ENCODE results near the gene SYTL3.

Gene SYTL3

GRCh38 chr6:158680015-158680414, 30.2 kb downstream of the SYTL3 start:
- H3K4me3 ChIP-seq (ENCODE audit: low read length) = no peak overlapping the region
- DNase-seq (ENCODE audit: low read depth) = no peak
- TF ChIP-seq CTCF (IDR thresholded peaks at IDR 0.05; ENCODE audit: insufficient read depth, low read depth, low read length, missing control alignments) = no peak

DNA sequence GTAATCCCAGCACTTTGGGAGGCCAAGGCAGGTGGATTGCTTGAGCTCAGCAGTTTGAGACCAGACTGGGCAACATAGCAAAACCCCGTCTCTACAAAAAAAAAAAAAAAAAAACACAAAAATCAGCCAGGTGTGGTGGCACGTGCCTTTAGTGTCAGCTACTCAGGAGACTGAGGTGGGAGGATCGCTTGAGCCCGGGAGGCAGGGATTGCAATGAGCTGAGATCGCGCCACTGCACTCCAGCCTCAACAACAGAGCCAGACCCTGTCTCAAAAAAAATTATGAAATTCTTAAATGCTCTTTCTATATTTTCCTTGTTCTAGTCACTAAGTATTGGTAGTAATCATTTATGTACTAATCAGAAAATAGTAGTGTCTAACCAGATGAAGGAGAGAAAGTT, 30.6 kb downstream of the SYTL3 start:
- DNase-seq (ENCODE audit: low read depth) = no peak
- no peak overlapping the region for H3K4me3 ChIP-seq (ENCODE audit: low read length)
- TF ChIP-seq CTCF (IDR thresholded peaks at IDR 0.05; ENCODE audit: insufficient read depth, low read depth, low read length, missing control alignments) = no peak

DNA sequence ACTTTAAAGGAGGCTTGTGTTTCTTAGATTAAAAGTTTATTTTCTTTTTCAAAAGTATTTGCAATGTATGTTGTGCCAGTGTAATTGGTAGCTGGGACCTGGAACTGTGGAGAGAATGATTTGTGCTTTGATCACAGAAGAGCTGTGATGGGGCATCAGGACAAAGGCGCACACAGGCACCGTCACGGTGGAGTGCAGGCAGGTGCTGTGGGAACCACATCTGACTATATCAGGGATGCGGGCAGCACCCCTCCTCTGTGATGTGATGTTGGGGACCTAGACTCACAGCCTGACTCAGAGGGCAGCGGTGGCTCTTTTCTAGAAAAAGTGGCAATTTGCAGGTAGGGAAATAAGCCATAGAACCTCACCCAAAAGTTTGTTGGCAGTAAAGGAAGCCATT, 34.5 kb downstream of the SYTL3 start:
- no peak overlapping the region for H3K4me3 ChIP-seq (ENCODE audit: low read length)
- TF ChIP-seq CTCF (IDR thresholded peaks at IDR 0.05; ENCODE audit: insufficient read depth, low read depth, low read length, missing control alignments) = no peak
- DNase-seq (ENCODE audit: low read depth) = no peak

GRCh38 chr6:158684745-158685324, 35.0 kb downstream of the SYTL3 start:
- no peak for DNase-seq (ENCODE audit: low read depth)
- no peak for TF ChIP-seq CTCF (IDR thresholded peaks at IDR 0.05; ENCODE audit: insufficient read depth, low read depth, low read length, missing control alignments)
- H3K4me3 ChIP-seq (ENCODE audit: low read length) = no peak overlapping the region

DNA sequence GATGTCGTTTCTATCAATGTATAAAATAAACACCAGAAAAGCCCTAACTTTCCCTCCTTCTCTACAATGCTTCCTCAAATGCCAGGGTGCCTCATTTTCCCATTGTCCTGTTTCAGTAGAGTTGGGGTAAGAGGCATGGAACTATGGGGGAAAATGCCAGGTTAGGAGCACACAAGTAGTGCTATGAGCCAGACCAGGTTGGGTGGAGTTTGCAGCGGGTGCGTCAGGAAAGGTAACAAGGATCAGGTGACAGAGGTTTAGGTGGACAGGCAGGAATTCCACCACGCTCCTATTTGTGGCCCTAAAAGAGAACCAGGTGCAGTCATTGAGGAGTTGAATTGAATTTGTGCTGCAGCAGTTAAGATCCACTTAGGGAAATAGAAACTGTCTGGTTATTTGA, 36.5 kb downstream of the SYTL3 start:
- no peak for TF ChIP-seq CTCF (IDR thresholded peaks at IDR 0.05; ENCODE audit: insufficient read depth, low read depth, low read length, missing control alignments)
- peak; percentile 58 for DNase-seq (ENCODE audit: low read depth)
- H3K4me3 ChIP-seq (ENCODE audit: low read length) = no peak overlapping the region

DNA sequence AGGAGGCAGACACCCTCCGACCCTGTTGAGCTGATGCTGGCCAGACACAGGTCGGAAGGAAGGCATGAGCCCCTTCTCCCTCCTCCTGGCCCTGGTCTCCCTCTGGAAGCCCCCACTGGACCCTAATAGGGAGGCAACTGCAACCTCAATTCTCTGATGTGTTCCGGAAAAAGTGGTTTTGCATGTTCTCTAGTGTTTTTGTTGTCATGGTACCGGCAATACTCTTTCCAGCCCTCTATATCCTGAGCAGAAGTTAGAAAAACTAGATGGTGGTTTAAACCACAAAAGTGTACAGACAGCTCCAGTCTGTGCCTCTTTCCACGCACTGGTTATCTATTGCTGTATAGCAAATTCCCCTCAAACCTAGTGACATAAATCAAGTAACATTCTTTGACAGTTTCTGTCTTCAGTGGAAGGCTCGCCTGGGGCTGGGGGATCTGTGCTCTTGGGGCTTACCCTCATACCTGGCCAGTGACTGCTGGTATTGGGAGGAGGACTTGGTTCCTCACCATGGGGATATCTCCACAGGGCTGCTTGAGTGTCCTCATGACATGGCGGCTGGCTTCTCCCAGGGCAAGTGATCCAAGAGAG, 37.0 kb downstream of the SYTL3 start:
- TF ChIP-seq CTCF (IDR thresholded peaks at IDR 0.05; ENCODE audit: insufficient read depth, low read depth, low read length, missing control alignments) = no peak
- no peak overlapping the region for H3K4me3 ChIP-seq (ENCODE audit: low read length)
- DNase-seq (ENCODE audit: low read depth) = no peak

DNA sequence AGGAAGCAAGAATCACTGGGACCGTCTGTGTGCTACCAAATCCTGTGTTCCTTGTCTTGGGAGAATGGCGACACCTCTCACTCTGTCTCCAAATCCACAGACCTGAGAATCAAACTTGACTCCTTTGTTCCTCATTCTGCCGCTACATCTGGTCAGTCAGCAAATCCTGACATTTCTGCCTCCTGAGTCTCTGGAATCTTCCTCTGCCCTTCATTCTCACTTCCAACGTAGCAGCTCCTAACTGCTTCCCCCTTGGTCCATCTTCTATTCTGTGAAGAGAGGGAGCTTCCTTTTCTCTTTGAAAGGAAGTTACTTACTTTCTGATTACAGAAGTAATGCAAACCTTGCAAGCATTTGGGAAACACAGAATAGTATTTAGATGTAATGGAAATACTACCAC, 37.7 kb downstream of the SYTL3 start:
- TF ChIP-seq CTCF (IDR thresholded peaks at IDR 0.05; ENCODE audit: insufficient read depth, low read depth, low read length, missing control alignments) = no peak
- H3K4me3 ChIP-seq (ENCODE audit: low read length) = no peak overlapping the region
- DNase-seq (ENCODE audit: low read depth) = no peak
